ENCODE results near the gene TMBIM6.

TMBIM6 gene

DNA sequence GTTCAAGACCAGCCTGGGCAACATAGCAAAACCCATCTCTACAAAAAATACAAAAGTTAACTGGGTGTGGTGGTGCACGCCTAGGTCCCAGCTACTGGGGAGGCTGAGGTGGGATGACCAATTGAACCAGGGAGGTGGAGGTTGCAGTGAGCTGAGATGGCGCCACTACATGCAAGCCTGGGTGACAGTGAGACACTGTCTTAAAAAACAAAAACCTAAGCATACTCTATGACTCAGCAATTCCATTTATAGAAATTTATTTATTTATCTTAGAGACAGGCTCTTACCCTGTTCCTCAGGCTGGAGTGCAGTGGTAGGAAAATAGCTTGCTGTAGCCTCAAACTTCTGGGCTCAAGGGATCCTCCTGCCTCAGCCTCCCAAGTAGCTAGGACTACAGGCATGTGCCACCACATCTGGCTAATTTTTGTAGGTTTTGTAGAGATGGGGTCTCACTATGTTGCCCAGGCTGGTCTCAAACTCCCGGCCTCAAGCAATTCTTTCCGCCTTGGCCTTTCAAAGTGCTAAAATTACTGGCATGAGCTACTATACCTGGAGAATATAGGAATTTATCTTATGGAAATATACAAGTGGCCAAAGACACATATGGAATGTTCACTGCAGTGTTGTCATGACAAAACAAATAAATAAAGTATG lies 43.5 kb downstream of the TMBIM6 start:
- Histone ChIP-seq H3K36me3 (ENCODE audit: control insufficient read depth in 2 of 2, insufficient read depth in 1 of 2, low read length in 2 of 2) (peaks cover 0 to 5% of the 10 kb centered on the region in 2 experiments; a peak in 2 of 3 replicates), H3K9me3 (ENCODE audit: control insufficient read depth, insufficient read depth, low read depth, low read length) (no peaks in the 10 kb centered on the region), H3K4me1 (ENCODE audit: control insufficient read depth, insufficient read depth, low read length) (peaks cover 6% of the 10 kb centered on the region; the same call in 1 of the 2 replicates), H3K27ac (ENCODE audit: extremely low read depth, low read depth, low read length) (no peak overlapping the region), H3K4me3 (ENCODE audit: low read depth, low read length) (no peak overlapping the region)
- ChIA-PET POLR2A (interaction anchor here (0.6 kb wide), 2 partner anchors 38 to 43 kb away, joined by 3 to 5 read pairs; partner anchors contain the start of gene NCKAP5L), CTCF (interaction anchor here (0.6 to 1.1 kb wide), 3 partner anchors 43 to 250 kb away, joined by 3 read pairs; partner anchors contain the start of gene TMBIM6)
- TF ChIP-seq ZNF19 (tag by site-specific recombination; IDR thresholded peaks at IDR 0.05; ENCODE audit: low read depth) (no peak), ZNF121 (tag by site-specific recombination; IDR thresholded peaks at IDR 0.05) (peak; percentile 84; the same call in 1 of the 2 replicates), GLIS2 (tag by site-specific recombination; IDR thresholded peaks at IDR 0.05) (no peak), ZNF2 (tag by site-specific recombination; IDR thresholded peaks at IDR 0.05) (no peak), ZNF239 (tag by site-specific recombination; IDR thresholded peaks at IDR 0.05) (no peak), KLF7 (tag by site-specific recombination; IDR thresholded peaks at IDR 0.05; ENCODE audit: borderline replicate concordance) (no peak)
- TF ChIP-seq, protein P1, sequence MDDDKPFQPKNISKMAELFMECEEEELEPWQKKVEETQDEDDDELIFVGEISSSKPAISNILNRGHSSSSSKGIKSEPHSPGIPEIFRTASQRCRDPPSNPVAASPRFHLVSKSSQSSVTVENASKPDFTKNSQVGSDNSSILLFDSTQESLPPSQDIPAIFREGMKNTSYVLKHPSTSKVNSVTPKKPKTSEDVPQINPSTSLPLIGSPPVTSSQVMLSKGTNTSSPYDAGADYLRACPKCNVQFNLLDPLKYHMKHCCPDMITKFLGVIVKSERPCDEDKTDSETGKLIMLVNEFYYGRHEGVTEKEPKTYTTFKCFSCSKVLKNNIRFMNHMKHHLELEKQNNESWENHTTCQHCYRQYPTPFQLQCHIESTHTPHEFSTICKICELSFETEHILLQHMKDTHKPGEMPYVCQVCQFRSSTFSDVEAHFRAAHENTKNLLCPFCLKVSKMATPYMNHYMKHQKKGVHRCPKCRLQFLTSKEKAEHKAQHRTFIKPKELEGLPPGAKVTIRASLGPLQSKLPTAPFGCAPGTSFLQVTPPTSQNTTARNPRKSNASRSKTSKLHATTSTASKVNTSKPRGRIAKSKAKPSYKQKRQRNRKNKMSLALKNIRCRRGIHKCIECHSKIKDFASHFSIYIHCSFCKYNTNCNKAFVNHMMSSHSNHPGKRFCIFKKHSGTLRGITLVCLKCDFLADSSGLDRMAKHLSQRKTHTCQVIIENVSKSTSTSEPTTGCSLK (tag by site-specific recombination; IDR thresholded peaks at IDR 0.05): no peak
- TF ChIP-seq, protein P2, sequence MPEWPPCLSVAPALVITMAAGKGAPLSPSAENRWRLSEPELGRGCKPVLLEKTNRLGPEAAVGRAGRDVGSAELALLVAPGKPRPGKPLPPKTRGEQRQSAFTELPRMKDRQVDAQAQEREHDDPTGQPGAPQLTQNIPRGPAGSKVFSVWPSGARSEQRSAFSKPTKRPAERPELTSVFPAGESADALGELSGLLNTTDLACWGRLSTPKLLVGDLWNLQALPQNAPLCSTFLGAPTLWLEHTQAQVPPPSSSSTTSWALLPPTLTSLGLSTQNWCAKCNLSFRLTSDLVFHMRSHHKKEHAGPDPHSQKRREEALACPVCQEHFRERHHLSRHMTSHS (tag by site-specific recombination; IDR thresholded peaks at IDR 0.05): no peak

DNA sequence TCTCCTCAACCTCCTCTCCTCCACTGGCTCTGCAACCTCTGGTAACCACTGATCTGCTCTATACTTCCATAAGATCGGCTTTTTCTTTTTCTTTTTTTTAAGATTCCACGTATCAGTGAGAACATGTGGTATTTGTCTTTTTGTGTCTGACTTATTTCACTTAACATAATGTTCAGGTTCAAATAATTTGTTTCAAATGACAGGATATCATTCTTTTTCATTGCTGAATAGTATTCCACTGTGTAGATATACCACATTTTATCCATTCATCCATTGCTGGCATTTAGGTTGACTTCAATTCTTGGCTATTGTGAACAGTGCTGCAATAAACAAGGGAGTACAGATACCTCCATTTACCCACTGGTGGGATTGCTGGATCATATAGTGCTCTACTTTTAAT lies 46.3 kb downstream of the TMBIM6 start:
- Histone ChIP-seq H3K27ac (ENCODE audit: extremely low read depth, low read depth, low read length) (no peak overlapping the region), H3K4me1 (ENCODE audit: control insufficient read depth, insufficient read depth, low read length) (peaks cover 6% of the 10 kb centered on the region; the same call in 1 of the 2 replicates), H3K36me3 (ENCODE audit: control insufficient read depth in 2 of 2, insufficient read depth in 1 of 2, low read length in 2 of 2) (peaks cover 0 to 25% of the 10 kb centered on the region in 2 experiments; a peak in 2 of 3 replicates), H3K9me3 (ENCODE audit: control insufficient read depth, insufficient read depth, low read depth, low read length) (no peaks in the 10 kb centered on the region), H3K4me3 (ENCODE audit: low read depth, low read length) (no peak overlapping the region)
- POLR2A ChIA-PET: interaction anchor here (0.6 kb wide), 1 partner anchor 9 kb away, joined by 3 read pairs; no protein-coding TSS in a partner anchor
- CTCF ChIA-PET: interaction anchor here (0.6 to 2.0 kb wide), 2 partner anchors 10 to 1336 kb away, joined by 4 to 10 read pairs; no protein-coding TSS in a partner anchor
- peak; percentile 98 for TF ChIP-seq ZNF146 (tag by site-specific recombination; IDR thresholded peaks at IDR 0.05)
- TF ChIP-seq, protein P3, sequence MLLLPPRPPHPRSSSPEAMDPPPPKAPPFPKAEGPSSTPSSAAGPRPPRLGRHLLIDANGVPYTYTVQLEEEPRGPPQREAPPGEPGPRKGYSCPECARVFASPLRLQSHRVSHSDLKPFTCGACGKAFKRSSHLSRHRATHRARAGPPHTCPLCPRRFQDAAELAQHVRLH (tag by site-specific recombination; IDR thresholded peaks at IDR 0.05): peak; percentile 94
- TF ChIP-seq ZNF626 (tag by site-specific recombination; IDR thresholded peaks at IDR 0.05): no peak

DNA sequence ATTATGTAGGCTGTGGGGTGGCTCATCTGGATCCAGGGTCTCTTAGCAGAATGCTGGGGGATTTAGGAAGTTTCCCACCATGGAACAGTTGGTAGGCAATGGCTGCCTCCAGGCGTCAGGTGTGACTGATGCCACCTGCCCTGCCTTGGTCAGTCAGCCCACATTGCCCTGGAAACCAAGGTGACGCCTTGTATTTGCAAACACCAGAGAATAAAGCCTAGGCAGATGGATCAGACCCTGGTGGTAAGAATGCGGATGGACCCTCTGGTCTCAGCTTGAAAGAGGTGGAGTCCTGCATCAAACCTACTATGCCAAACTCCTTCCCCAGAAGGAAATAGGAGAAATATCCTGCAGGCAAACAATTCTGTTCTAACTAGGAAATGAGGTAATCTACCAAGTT lies 48.6 kb downstream of the TMBIM6 start:
- ChIA-PET POLR2A (interaction anchor here (0.7 kb wide), 2 partner anchors 12 to 346 kb away, joined by 7 read pairs; no protein-coding TSS in a partner anchor), CTCF (no interaction called here)
- H3K9me3 ChIP-seq (ENCODE audit: control insufficient read depth, insufficient read depth, low read depth, low read length): no peaks in the 10 kb centered on the region
- no peak for TF ChIP-seq ZNF76 (tag by site-specific recombination; IDR thresholded peaks at IDR 0.05; ENCODE audit: borderline replicate concordance, low read depth)
- TF ChIP-seq, protein P4, sequence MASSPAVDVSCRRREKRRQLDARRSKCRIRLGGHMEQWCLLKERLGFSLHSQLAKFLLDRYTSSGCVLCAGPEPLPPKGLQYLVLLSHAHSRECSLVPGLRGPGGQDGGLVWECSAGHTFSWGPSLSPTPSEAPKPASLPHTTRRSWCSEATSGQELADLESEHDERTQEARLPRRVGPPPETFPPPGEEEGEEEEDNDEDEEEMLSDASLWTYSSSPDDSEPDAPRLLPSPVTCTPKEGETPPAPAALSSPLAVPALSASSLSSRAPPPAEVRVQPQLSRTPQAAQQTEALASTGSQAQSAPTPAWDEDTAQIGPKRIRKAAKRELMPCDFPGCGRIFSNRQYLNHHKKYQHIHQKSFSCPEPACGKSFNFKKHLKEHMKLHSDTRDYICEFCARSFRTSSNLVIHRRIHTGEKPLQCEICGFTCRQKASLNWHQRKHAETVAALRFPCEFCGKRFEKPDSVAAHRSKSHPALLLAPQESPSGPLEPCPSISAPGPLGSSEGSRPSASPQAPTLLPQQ (tag by site-specific recombination; IDR thresholded peaks at IDR 0.05): no peak
- TF ChIP-seq ZNF677 (tag by site-specific recombination; IDR thresholded peaks at IDR 0.05): no peak
- TF ChIP-seq, protein P5, sequence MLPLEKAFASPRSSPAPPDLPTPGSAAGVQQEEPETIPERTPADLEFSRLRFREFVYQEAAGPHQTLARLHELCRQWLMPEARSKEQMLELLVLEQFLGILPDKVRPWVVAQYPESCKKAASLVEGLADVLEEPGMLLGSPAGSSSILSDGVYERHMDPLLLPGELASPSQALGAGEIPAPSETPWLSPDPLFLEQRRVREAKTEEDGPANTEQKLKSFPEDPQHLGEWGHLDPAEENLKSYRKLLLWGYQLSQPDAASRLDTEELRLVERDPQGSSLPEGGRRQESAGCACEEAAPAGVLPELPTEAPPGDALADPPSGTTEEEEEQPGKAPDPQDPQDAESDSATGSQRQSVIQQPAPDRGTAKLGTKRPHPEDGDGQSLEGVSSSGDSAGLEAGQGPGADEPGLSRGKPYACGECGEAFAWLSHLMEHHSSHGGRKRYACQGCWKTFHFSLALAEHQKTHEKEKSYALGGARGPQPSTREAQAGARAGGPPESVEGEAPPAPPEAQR (tag by site-specific recombination; IDR thresholded peaks at IDR 0.05): no peak
- no peak for TF ChIP-seq ZNF140 (tag by site-specific recombination; IDR thresholded peaks at IDR 0.05)
- no peak for TF ChIP-seq BCL11A (tag by site-specific recombination; IDR thresholded peaks at IDR 0.05; ENCODE audit: low read depth)
- no peak for TF ChIP-seq HOXA7 (CRISPR knock-in tag; IDR thresholded peaks at IDR 0.05; ENCODE audit: borderline replicate concordance)
- TF ChIP-seq ZNF248 (tag by site-specific recombination; IDR thresholded peaks at IDR 0.05): no peak
- no peak for TF ChIP-seq ZNF112 (tag by site-specific recombination; IDR thresholded peaks at IDR 0.05)
- TF ChIP-seq, protein P6, sequence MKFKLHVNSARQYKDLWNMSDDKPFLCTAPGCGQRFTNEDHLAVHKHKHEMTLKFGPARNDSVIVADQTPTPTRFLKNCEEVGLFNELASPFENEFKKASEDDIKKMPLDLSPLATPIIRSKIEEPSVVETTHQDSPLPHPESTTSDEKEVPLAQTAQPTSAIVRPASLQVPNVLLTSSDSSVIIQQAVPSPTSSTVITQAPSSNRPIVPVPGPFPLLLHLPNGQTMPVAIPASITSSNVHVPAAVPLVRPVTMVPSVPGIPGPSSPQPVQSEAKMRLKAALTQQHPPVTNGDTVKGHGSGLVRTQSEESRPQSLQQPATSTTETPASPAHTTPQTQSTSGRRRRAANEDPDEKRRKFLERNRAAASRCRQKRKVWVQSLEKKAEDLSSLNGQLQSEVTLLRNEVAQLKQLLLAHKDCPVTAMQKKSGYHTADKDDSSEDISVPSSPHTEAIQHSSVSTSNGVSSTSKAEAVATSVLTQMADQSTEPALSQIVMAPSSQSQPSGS (tag by site-specific recombination; IDR thresholded peaks at IDR 0.05; ENCODE audit: low read depth): no peak
- no peak for TF ChIP-seq ZNF2 (tag by site-specific recombination; IDR thresholded peaks at IDR 0.05)
- no peak for TF ChIP-seq ZNF660 (tag by site-specific recombination; IDR thresholded peaks at IDR 0.05)
- peaks cover 0 to 46% of the 10 kb centered on the region in 2 experiments; a peak in 2 of 3 replicates for H3K36me3 ChIP-seq (ENCODE audit: control insufficient read depth in 2 of 2, insufficient read depth in 1 of 2, low read length in 2 of 2)
- no peaks in the 10 kb centered on the region for H3K4me1 ChIP-seq (ENCODE audit: control insufficient read depth, insufficient read depth, low read length)
- no peak overlapping the region for H3K27ac ChIP-seq (ENCODE audit: extremely low read depth, low read depth, low read length)
- H3K4me3 ChIP-seq (ENCODE audit: low read depth, low read length): no peak overlapping the region
